AG04449 (cell line): Measurements from ENCODE around the gene RPRD1A.

ENCODE experiments used
- CTCF ChIA-PET: fragments of 350-600 bp; formaldehyde crosslinking; extraction: SDS; loops from one replicate; lab custom pipeline; 2021; ENCODE audit warnings: antibody characterized with exemption; lab: Yijun Ruan, JAX
- POLR2A ChIA-PET: fragments of 400-600, 350-600 bp; formaldehyde crosslinking; extraction: SDS; loops from one replicate; lab custom pipeline; 2020; ENCODE audit warnings: antibody characterized with exemption, inconsistent platforms; lab: Yijun Ruan, JAX
- DNase-seq: peaks from one replicate; pipeline ENCODE4 v3.0.0-alpha.2; 2010; ENCODE audit warnings: low read depth, low spot score
- H3K4me3 ChIP-seq: 2 replicates; pipeline ENCODE4 v1.5.1; 2011; ENCODE audit warnings: low read depth, mild to moderate bottlenecking, control low read depth, low read length
- CTCF ChIP-seq: IDR thresholded peaks from one replicate; pipeline ENCODE4 v1.5.1; 2011; ENCODE audit warnings: mild to moderate bottlenecking, moderate library complexity, low read length, control low read depth, inconsistent platforms; ENCODE audit not compliant: insufficient read depth; ENCODE audit errors: missing control alignments

The RPRD1A gene

GRCh38 chr18:36017232-36017631, 50.1 kb downstream of the RPRD1A start:
- no peak overlapping the region for H3K4me3 ChIP-seq
- TF ChIP-seq CTCF: no peak
- no peak for DNase-seq
- POLR2A ChIA-PET: interaction anchor here (0.6 kb wide), 1 partner anchor 140 kb away, joined by 3 read pairs; no protein-coding TSS in a partner anchor
- CTCF ChIA-PET: interaction anchor here (0.9 to 7.3 kb wide), 28 partner anchors 8 to 740 kb away, joined by 3 to 80 read pairs (median 6); partner anchors contain the start of genes ELP2, RPRD1A and SLC39A6

- DNase-seq: no peak
- ChIA-PET POLR2A (no interaction called here), CTCF (interaction anchor here (1.7 to 3.9 kb wide), 3 partner anchors 10 to 264 kb away, joined by 4 to 28 read pairs (median 19); no protein-coding TSS in a partner anchor)
These were observed 51.7 kb downstream of the RPRD1A start for GRCh38 chr18:36015629-36016028.

GRCh38 chr18:36012891-36013290, 54.5 kb downstream of the RPRD1A start:
- DNase-seq: no peak
- H3K4me3 ChIP-seq: no peak overlapping the region
- no peak for TF ChIP-seq CTCF
- ChIA-PET CTCF (no interaction called here), POLR2A (no interaction called here)

More at GRCh38 chr18:36015629-36016028, 51.7 kb downstream of the RPRD1A start:
- TF ChIP-seq CTCF: no peak
- H3K4me3 ChIP-seq: no peak overlapping the region

- CTCF ChIA-PET: interaction anchor here (2.9 kb wide), 1 partner anchor 9 kb away, joined by 16 read pairs; no protein-coding TSS in a partner anchor
- POLR2A ChIA-PET: no interaction called here
- TF ChIP-seq CTCF: no peak
- DNase-seq: no peak
- H3K4me3 ChIP-seq: no peak overlapping the region
These were observed 58.1 kb downstream of the RPRD1A start for GRCh38 chr18:36009214-36009613.

GRCh38 chr18:36006997-36007396, 60.4 kb downstream of the RPRD1A start:
- TF ChIP-seq CTCF: no peak
- ChIA-PET POLR2A (no interaction called here), CTCF (interaction anchor here (0.9 to 2.5 kb wide), 3 partner anchors 8 to 12 kb away, joined by 3 to 19 read pairs (median 5); no protein-coding TSS in a partner anchor)
- H3K4me3 ChIP-seq: no peak overlapping the region
- DNase-seq: no peak

GRCh38 chr18:35999925-36000324, 67.4 kb downstream of the RPRD1A start:
- CTCF ChIA-PET: interaction anchor here (1.0 to 2.0 kb wide), 4 partner anchors 10 to 24 kb away, joined by 3 to 7 read pairs (median 4); no protein-coding TSS in a partner anchor
- DNase-seq: no peak
- no peak overlapping the region for H3K4me3 ChIP-seq
- POLR2A ChIA-PET: no interaction called here
- TF ChIP-seq CTCF: no peak
